ENCODE data around the gene CPA3. TPM values are rescaled to one million over a fixed set of nuclear protein-coding genes. Genes with fewer than 3 reads are reported as not detected.

The CPA3 gene
- total RNA-seq, 1 donor from 2014 or later = not detected

DNA sequence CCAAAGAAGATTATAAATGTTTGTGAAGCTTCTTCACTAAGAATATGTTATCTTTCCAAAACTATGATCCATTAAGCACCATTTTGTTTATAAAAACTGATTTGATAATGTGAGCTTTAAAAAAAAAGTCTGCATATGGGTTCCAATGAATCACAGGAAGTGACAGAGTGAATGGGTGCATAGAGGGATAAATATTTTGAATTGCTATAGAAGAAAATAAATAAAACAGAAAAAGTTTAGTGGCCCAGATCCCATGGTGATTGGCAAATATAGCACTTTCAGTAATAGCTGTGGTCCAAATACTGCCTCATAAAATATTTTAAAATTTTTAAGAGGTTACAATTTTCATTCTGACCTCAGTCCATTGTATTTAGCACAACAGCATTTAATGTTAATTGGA, 19.2 kb downstream of the CPA3 start:
- no peak for DNase-seq (ENCODE audit: low read depth)
- Histone ChIP-seq H3K4me3 (ENCODE audit: low read depth, low read length) (no peak overlapping the region), H3K27me3 (ENCODE audit: control insufficient read depth, insufficient read depth, low read length) (no peaks in the 10 kb centered on the region), H3K36me3 (ENCODE audit: control insufficient read depth, insufficient read depth, low read length) (no peaks in the 10 kb centered on the region)
- TF ChIP-seq, protein P1, sequence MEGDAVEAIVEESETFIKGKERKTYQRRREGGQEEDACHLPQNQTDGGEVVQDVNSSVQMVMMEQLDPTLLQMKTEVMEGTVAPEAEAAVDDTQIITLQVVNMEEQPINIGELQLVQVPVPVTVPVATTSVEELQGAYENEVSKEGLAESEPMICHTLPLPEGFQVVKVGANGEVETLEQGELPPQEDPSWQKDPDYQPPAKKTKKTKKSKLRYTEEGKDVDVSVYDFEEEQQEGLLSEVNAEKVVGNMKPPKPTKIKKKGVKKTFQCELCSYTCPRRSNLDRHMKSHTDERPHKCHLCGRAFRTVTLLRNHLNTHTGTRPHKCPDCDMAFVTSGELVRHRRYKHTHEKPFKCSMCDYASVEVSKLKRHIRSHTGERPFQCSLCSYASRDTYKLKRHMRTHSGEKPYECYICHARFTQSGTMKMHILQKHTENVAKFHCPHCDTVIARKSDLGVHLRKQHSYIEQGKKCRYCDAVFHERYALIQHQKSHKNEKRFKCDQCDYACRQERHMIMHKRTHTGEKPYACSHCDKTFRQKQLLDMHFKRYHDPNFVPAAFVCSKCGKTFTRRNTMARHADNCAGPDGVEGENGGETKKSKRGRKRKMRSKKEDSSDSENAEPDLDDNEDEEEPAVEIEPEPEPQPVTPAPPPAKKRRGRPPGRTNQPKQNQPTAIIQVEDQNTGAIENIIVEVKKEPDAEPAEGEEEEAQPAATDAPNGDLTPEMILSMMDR (IDR thresholded peaks at IDR 0.05; ENCODE audit: insufficient read depth, low read length, poor library complexity, severe bottlenecking) = no peak

DNA sequence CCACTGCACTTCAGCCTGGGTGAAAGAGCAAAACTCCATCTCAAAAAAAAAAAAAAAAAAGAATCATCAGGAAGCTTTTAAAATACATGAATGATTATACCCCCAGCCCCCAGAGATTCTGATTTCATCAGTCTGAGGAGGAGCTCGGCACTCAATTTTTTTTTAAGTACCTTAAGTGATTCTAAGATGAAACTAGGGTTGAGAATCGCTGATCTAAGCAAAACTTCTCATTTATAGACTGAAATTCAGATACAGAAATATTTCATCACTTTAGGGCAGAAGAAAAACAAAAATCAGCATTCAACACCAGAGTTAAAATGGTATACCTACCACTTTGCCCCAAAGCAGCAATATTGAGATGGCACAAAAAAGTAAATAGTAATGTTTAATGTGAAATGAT, 24.7 kb downstream of the CPA3 start:
- Histone ChIP-seq H3K36me3 (ENCODE audit: control insufficient read depth, insufficient read depth, low read length) (no peaks in the 10 kb centered on the region), H3K4me3 (ENCODE audit: low read depth, low read length) (no peak overlapping the region), H3K27me3 (ENCODE audit: control insufficient read depth, insufficient read depth, low read length) (no peaks in the 10 kb centered on the region)
- TF ChIP-seq, protein P1 (IDR thresholded peaks at IDR 0.05; ENCODE audit: insufficient read depth, low read length, poor library complexity, severe bottlenecking) = no peak
- DNase-seq (ENCODE audit: low read depth) = no peak

DNA sequence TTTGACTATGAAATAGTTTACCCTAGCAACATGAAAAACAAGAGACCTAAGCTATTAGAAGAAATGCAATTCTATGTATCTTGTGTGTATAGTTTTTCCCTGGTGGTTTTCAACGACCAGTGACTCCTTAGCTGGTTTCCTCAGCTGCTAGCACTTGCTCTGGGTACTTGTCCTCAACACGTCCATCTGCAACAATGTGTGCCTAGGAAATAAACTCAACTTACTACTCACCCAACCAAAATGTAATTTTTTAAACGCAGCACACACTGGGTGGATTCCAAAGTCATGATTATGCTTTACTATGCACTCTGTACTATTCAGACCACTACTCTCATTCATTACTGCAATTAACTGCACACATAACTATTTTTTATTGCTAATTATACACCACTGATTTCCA, 31.0 kb downstream of the CPA3 start:
- no peak for DNase-seq (ENCODE audit: low read depth)
- Histone ChIP-seq H3K36me3 (ENCODE audit: control insufficient read depth, insufficient read depth, low read length) (no peaks in the 10 kb centered on the region), H3K27me3 (ENCODE audit: control insufficient read depth, insufficient read depth, low read length) (no peaks in the 10 kb centered on the region), H3K4me3 (ENCODE audit: low read depth, low read length) (no peak overlapping the region)
- TF ChIP-seq, protein P1 (IDR thresholded peaks at IDR 0.05; ENCODE audit: insufficient read depth, low read length, poor library complexity, severe bottlenecking) = no peak

DNA sequence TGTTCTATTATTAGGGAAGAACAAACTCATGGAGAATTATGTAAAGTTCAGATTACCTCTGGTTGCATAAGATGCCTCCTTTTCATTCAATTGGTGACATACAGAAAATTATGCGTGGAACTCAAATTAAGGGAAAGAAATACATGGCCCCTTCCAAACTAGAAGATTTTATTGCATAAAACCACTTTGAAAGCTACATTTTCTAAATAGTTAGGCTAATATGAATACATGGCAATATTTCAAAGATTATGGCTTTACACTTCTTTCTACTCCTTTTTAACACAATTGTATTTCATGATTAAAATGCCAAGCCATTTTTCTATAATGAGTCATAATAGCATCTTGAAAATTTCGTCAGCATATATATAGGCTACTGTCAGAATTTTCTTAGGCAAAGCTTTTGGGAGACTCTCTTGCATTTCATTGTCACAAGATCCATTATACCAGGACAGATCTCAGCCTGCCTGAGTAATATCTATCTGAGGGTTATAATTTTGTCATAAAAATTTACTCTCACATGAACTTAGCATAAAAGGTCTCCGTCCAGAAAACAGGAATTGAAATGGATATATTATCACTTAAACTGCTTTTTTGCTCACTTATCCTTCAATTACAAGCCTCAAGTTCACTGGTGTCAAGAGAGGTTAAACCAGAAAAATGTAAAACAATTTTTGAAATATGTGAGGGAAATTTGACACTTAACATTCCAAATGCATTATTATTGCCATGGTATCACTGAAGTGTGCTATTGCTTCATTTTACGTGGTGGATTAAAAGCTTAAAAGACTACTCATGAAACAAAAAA, 37.1 kb downstream of the CPA3 start:
- no peak overlapping the region for H3K4me3 ChIP-seq (ENCODE audit: low read depth, low read length)
- H3K27me3 ChIP-seq (ENCODE audit: control insufficient read depth, insufficient read depth, low read length) = no peaks in the 10 kb centered on the region
- no peak for DNase-seq (ENCODE audit: low read depth)
- TF ChIP-seq, protein P1 (IDR thresholded peaks at IDR 0.05; ENCODE audit: insufficient read depth, low read length, poor library complexity, severe bottlenecking) = no peak
- H3K36me3 ChIP-seq (ENCODE audit: control insufficient read depth, insufficient read depth, low read length) = no peaks in the 10 kb centered on the region

DNA sequence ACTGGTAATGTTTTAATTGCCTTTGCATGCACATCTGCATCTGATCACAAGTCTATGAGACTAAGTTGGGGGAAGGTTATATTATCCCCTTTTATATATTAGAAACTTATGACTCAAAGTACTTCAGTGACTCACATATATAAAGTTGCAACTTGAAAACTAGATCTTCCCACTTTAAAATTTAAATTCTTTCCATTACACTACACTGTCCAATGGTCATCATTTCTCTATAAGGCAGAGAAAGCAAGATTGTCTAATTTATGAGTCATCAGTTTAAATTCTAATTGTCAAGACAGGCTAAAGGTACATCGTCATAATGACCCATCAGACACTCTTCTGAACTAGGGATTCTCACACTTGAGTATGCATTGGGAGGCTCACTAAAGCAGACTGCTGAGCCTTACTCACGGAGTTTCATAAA, 37.9 kb downstream of the CPA3 start:
- TF ChIP-seq, protein P1 (IDR thresholded peaks at IDR 0.05; ENCODE audit: insufficient read depth, low read length, poor library complexity, severe bottlenecking) = no peak
- no peaks in the 10 kb centered on the region for H3K36me3 ChIP-seq (ENCODE audit: control insufficient read depth, insufficient read depth, low read length)
- no peaks in the 10 kb centered on the region for H3K27me3 ChIP-seq (ENCODE audit: control insufficient read depth, insufficient read depth, low read length)
- no peak overlapping the region for H3K4me3 ChIP-seq (ENCODE audit: low read depth, low read length)
- DNase-seq (ENCODE audit: low read depth) = no peak

DNA sequence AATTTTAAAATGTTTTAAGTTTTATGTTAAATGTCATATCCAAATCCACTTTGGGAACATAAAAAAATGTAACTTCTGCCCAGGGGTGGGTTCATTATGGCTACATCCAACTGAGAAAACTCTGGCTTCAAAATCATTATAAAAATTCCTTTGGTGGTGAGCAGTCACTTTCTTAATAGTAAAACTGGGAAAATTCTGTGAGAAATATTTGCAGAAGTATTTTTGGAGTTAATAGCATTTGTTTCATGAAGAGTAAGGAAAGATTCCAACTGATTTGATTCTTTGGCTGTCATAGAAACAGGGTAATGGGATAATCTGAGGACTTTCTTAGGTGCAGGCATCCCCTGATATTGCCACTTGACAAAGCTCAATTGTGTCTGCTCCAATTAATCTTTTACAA, 38.8 kb downstream of the CPA3 start:
- no peaks in the 10 kb centered on the region for H3K36me3 ChIP-seq (ENCODE audit: control insufficient read depth, insufficient read depth, low read length)
- no peak overlapping the region for H3K4me3 ChIP-seq (ENCODE audit: low read depth, low read length)
- no peaks in the 10 kb centered on the region for H3K27me3 ChIP-seq (ENCODE audit: control insufficient read depth, insufficient read depth, low read length)
- no peak for DNase-seq (ENCODE audit: low read depth)
- TF ChIP-seq, protein P1 (IDR thresholded peaks at IDR 0.05; ENCODE audit: insufficient read depth, low read length, poor library complexity, severe bottlenecking) = no peak

All from kidney epithelial cell (primary cell).